Endothelial cell of umbilical vein (primary cell): ENCODE measurements around the gene TNS4. TPM values are rescaled to one million over a fixed set of nuclear protein-coding genes. Genes with fewer than 3 reads are reported as not detected.

Experiments
- BruUV-seq: library from RNA; stranded (reverse); fragments of 400-500 nt; replicated peaks from 2 replicates; lab custom pipeline; 2021; lab: Mats Ljungman, UMichigan
- CTCF ChIA-PET: fragments of 300-600, 350-600 bp; sonication (Branson Sonifier 250); formaldehyde crosslinking; loops from one replicate; lab custom pipeline; 2021; ENCODE audit warnings: antibody characterized with exemption, inconsistent platforms; lab: Charles Lee
- POLR2A ChIA-PET: fragments of 300-600, 350-600 bp; sonication (Branson Sonifier 250); formaldehyde crosslinking; loops from one replicate; lab custom pipeline; 2021; ENCODE audit warnings: antibody characterized with exemption, inconsistent platforms; lab: Charles Lee
- DNase-seq: peaks from one replicate; pipeline ENCODE4 v3.0.0-alpha.2; 2011; ENCODE audit warnings: low read depth, low spot score
- FAIRE-seq: peaks from 2 replicates; lab custom pipeline; 2011; peaks lifted over from hg19 to GRCh38; lab: Jason Lieb, UNC
- H2AFZ ChIP-seq: 2 replicates; pipeline ENCODE4 v1.6.0; 2012; ENCODE audit warnings: low read depth, low read length, control low read depth, inconsistent platforms
- H3K27ac ChIP-seq: 2 replicates; pipeline ENCODE4 v1.5.1; 2011; ENCODE audit warnings: low read depth, mild to moderate bottlenecking, control low read depth, low read length, moderate library complexity; ENCODE audit not compliant: insufficient read depth
- H3K27me3 ChIP-seq, 2 experiments: 2 replicates each; pipeline versions ENCODE4 v1.6.0 to v1.6.1; 2011; ENCODE audit warnings: low read length in 2 of 2, mixed read lengths in 1 of 2; ENCODE audit not compliant: control insufficient read depth in 2 of 2, insufficient read depth in 2 of 2
- H3K36me3 ChIP-seq, 2 experiments: 2 replicates in 1 of 2; 3 replicates in 1 of 2; pipeline ENCODE4 v1.5.1; 2011; ENCODE audit warnings: low read length in 2 of 2, mild to moderate bottlenecking in 1 of 2, moderate library complexity in 1 of 2; ENCODE audit not compliant: control insufficient read depth in 2 of 2, insufficient read depth in 2 of 2; ENCODE audit errors: extremely low read depth in 1 of 2
- H3K4me1 ChIP-seq: 3 replicates; pipeline ENCODE4 v1.5.1; 2011; ENCODE audit warnings: mild to moderate bottlenecking, low read length; ENCODE audit not compliant: control insufficient read depth, insufficient read depth; ENCODE audit errors: extremely low read depth
- H3K4me2 ChIP-seq: 2 replicates; pipeline ENCODE4 v1.6.1; 2011; ENCODE audit warnings: low read length, control low read depth, mixed read lengths; ENCODE audit not compliant: insufficient read depth
- H3K4me3 ChIP-seq, 3 experiments: fragments of 200-600 bp in 1 of 3; sonication (generic), shearing (Covaris generic) in 1 of 3; replicated peaks in 1 of 3; 2 replicates each; pipeline ENCODE4 v1.5.1; 2011 to 2016; ENCODE audit warnings: control low read depth in 3 of 3, low read length in 3 of 3, mild to moderate bottlenecking in 2 of 3, inconsistent platforms in 1 of 3, low read depth in 1 of 3, moderate library complexity in 1 of 3; ENCODE audit not compliant: insufficient read depth in 1 of 3
- H3K79me2 ChIP-seq: 2 replicates; pipeline ENCODE4 v1.6.0; 2012; ENCODE audit warnings: low read length, inconsistent platforms; ENCODE audit not compliant: control insufficient read depth, insufficient read depth
- H3K9ac ChIP-seq: replicated peaks from 2 replicates; pipeline ENCODE3; 2011; ENCODE audit warnings: low read length, control low read depth; ENCODE audit not compliant: insufficient read depth; ENCODE audit errors: extremely low read depth
- H3K9me1 ChIP-seq: replicated peaks from 3 replicates; pipeline ENCODE4 v1.6.0; 2011; ENCODE audit warnings: mild to moderate bottlenecking, low read length; ENCODE audit not compliant: control insufficient read depth, insufficient read depth; ENCODE audit errors: extremely low read depth
- H3K9me3 ChIP-seq: replicated peaks from 2 replicates; pipeline ENCODE4 v1.5.1; 2012; ENCODE audit warnings: low read length, inconsistent platforms; ENCODE audit not compliant: control insufficient read depth, insufficient read depth
- H4K20me1 ChIP-seq: replicated peaks from 2 replicates; pipeline ENCODE3; 2011; ENCODE audit warnings: mild to moderate bottlenecking, low read length; ENCODE audit not compliant: control insufficient read depth, insufficient read depth; ENCODE audit errors: extremely low read depth
- EZH2 ChIP-seq: IDR thresholded peaks from 2 replicates; pipeline ENCODE4 v1.6.1; 2012; ENCODE audit warnings: borderline replicate concordance, low read depth, mild to moderate bottlenecking, moderate library complexity, low read length, inconsistent platforms; ENCODE audit not compliant: severe bottlenecking
- FOS ChIP-seq: IDR thresholded peaks from 2 replicates; pipeline ENCODE4 v1.6.1; 2011; ENCODE audit warnings: mild to moderate bottlenecking, low read length, moderate library complexity, borderline replicate concordance; ENCODE audit not compliant: insufficient read depth
- GATA2 ChIP-seq: IDR thresholded peaks from 2 replicates; pipeline ENCODE4 v1.7.0; 2011; ENCODE audit warnings: low read depth, mild to moderate bottlenecking, moderate library complexity, mixed read lengths, low read length; ENCODE audit not compliant: insufficient read length, insufficient read depth
- JUN ChIP-seq: IDR thresholded peaks from 2 replicates; pipeline ENCODE4 v1.6.1; 2011; ENCODE audit warnings: borderline replicate concordance, low read depth; ENCODE audit not compliant: insufficient read length, insufficient read depth
- MAX ChIP-seq: IDR thresholded peaks from 2 replicates; pipeline ENCODE4 v1.6.1; 2011; ENCODE audit not compliant: insufficient read depth, insufficient read length
- MYC ChIP-seq: IDR thresholded peaks from one replicate; pipeline ENCODE4 v1.6.1; 2011; ENCODE audit warnings: mild to moderate bottlenecking, low read depth, low read length
- POLR2A ChIP-seq: IDR thresholded peaks from 2 replicates; pipeline ENCODE4 v1.6.1; 2012; ENCODE audit warnings: low read depth, mild to moderate bottlenecking, control low read depth, low read length
- POLR2AphosphoS5 ChIP-seq: IDR thresholded peaks from 2 replicates; pipeline ENCODE4 v1.6.1; 2012; ENCODE audit warnings: low read depth, mild to moderate bottlenecking, control low read depth, low read length, moderate library complexity; ENCODE audit not compliant: insufficient read depth
- dilution Hi-C: fragments of 300-500 bp; cut with MboI; formaldehyde crosslinking; loops from one replicate; pipeline ENCODE4 v1.15.0; 2019; ENCODE audit warnings: low sequenced_read_pairs; ENCODE audit not compliant: extremely low pct_ligation_motif_present
- intact Hi-C: fragments of 100-400 bp; cut with micrococcal nuclease; formaldehyde crosslinking; loops from one replicate; pipeline ENCODE4 v1.10.0; 2022
- polyA plus RNA-seq, 4 experiments: library from polyadenylated mRNA; depleted of rRNA in 3 of 4; stranded (reverse) in 3 of 4; unstranded in 1 of 4; fragments of >200 nt; gene quantifications; 2 replicates each; pipeline versions ENCODE4 v1.2.1 to v1.2.3, GENCODE V29; 2011 to 2012; ENCODE audit warnings: missing spikeins in 1 of 4
- total RNA-seq: library from RNA; stranded (reverse); gene quantifications from 2 replicates; pipeline ENCODE4 v1.2.3, GENCODE V29; 2021
- TF ChIP-seq, protein P1 (sequence below), 2 donors: IDR thresholded peaks; 1 replicate in 1 of 2; 2 replicates in 1 of 2; pipeline ENCODE4 v1.5.1; 2011; ENCODE audit warnings: low read length in 2 of 2, mild to moderate bottlenecking in 2 of 2, moderate library complexity in 2 of 2, control low read depth in 1 of 2, inconsistent platforms in 1 of 2, low read depth in 1 of 2; ENCODE audit not compliant: insufficient read depth in 1 of 2; ENCODE audit errors: extremely low read depth in 1 of 2

TNS4 gene
- total and polyA plus RNA-seq, 2 donors (not counting 3 experiments of a cell fraction or from before 2014, with no cell fraction given): not detected

DNA sequence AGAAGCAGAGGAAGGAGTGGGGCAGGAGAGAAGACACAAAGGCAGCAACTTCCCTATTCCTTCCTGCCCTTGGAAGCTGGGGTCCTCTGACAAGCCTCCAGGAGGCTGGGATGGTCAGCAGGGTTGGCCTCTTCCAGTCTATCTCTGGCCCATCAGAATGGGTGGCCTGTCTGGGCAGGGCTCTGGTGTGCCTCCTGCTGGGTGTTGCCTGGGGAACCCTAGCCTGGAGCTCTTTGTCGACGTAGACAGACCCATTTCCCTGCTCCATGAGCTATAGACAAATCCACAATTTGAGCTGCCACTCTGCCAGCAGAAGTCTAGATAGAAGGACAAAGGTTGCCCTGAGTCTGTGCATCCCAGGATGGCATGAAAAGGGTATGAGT lies 46.8 kb downstream of the TNS4 start:
- no peak overlapping the region for H3K4me2 ChIP-seq
- intact Hi-C loops: no loop called here
- no peaks in the 10 kb centered on the region for H3K9me1 ChIP-seq
- TF ChIP-seq FOS (no peak), MAX (no peak), POLR2AphosphoS5 (no peak), MYC (no peak), EZH2 (no peak), POLR2A (no peak), JUN (no peak), GATA2 (no peak)
- TF ChIP-seq, protein P1, sequence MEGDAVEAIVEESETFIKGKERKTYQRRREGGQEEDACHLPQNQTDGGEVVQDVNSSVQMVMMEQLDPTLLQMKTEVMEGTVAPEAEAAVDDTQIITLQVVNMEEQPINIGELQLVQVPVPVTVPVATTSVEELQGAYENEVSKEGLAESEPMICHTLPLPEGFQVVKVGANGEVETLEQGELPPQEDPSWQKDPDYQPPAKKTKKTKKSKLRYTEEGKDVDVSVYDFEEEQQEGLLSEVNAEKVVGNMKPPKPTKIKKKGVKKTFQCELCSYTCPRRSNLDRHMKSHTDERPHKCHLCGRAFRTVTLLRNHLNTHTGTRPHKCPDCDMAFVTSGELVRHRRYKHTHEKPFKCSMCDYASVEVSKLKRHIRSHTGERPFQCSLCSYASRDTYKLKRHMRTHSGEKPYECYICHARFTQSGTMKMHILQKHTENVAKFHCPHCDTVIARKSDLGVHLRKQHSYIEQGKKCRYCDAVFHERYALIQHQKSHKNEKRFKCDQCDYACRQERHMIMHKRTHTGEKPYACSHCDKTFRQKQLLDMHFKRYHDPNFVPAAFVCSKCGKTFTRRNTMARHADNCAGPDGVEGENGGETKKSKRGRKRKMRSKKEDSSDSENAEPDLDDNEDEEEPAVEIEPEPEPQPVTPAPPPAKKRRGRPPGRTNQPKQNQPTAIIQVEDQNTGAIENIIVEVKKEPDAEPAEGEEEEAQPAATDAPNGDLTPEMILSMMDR (IDR thresholded peaks at IDR 0.05; ENCODE audit: extremely low read depth in 1 of 2, insufficient read depth in 1 of 2, low read depth in 1 of 2, low read length in 2 of 2): no peak
- H3K4me3 ChIP-seq: no peak overlapping the region
- FAIRE-seq (no peak), DNase-seq (no peak)
- CTCF ChIA-PET: interaction anchor here (1.1 to 3.0 kb wide), 4 partner anchors 11 to 79 kb away, joined by 4 to 19 read pairs (median 12); partner anchors contain the start of gene IGFBP4
- no peak overlapping the region for H2AFZ ChIP-seq
- no peak overlapping the region for H3K9ac ChIP-seq
- no TSS peak for BruUV-seq
- peaks cover 29 to 66% of the 10 kb centered on the region in 2 experiments for H3K36me3 ChIP-seq
- peaks cover 15% of the 10 kb centered on the region for H3K4me1 ChIP-seq
- H3K79me2 ChIP-seq: peaks cover 27% of the 10 kb centered on the region
- H3K27me3 ChIP-seq: no peaks in the 10 kb centered on the region
- H3K9me3 ChIP-seq: no peaks in the 10 kb centered on the region
- H3K27ac ChIP-seq: no peak overlapping the region
- POLR2A ChIA-PET: interaction anchor here (0.5 kb wide), 1 partner anchor 21 kb away, joined by 3 read pairs; no protein-coding TSS in a partner anchor
- H4K20me1 ChIP-seq: peaks cover 3% of the 10 kb centered on the region
- dilution Hi-C loops: no loop called here
